ENCODE measurements around the gene HES2. TPM values are rescaled to one million over a fixed set of nuclear protein-coding genes. Genes with fewer than 3 reads are reported as not detected.

Gene HES2
- total RNA-seq, 1 donor from 2014 or later = 0.26 TPM

Other genes with a start within 250 kb of the HES2 start
- 0.59 and 0.63 TPM in 2 replicates for gene CHD5, start 239.6 kb downstream of the HES2 start, total RNA-seq
- gene RPL22, start 220.3 kb downstream of the HES2 start, total RNA-seq = 437 and 463 TPM in 2 replicates
- 53.2 and 54.7 TPM in 2 replicates for gene RNF207, start 213.8 kb downstream of the HES2 start, total RNA-seq
- gene ICMT, start 184.0 kb downstream of the HES2 start, total RNA-seq = 67.6 and 69.4 TPM in 2 replicates
- not detected in 2 replicates for gene HES3, start 175.7 kb downstream of the HES2 start, total RNA-seq
- 1.3 and 1.7 TPM in 2 replicates for gene GPR153, start 158.8 kb downstream of the HES2 start, total RNA-seq
- 133 and 136 TPM in 2 replicates for gene ACOT7, start 26.2 kb downstream of the HES2 start, total RNA-seq
- 0.49 and 1.3 TPM in 2 replicates for gene ESPN, start 4.9 kb upstream of the HES2 start, total RNA-seq
- gene TNFRSF25, start 46.3 kb upstream of the HES2 start, total RNA-seq = 139 and 146 TPM in 2 replicates
- 1.3 and 1.9 TPM in 2 replicates for gene PLEKHG5, start 71.7 kb upstream of the HES2 start, total RNA-seq
- gene NOL9, start 134.6 kb upstream of the HES2 start, total RNA-seq = 54.7 and 59.2 TPM in 2 replicates
- gene TAS1R1, start 135.4 kb upstream of the HES2 start, total RNA-seq = not detected in 2 replicates
- gene ZBTB48, start 160.1 kb upstream of the HES2 start, total RNA-seq = 32.9 and 37.8 TPM in 2 replicates
- gene KLHL21, start 182.9 kb upstream of the HES2 start, total RNA-seq = 26.1 and 26.8 TPM in 2 replicates
- gene PHF13, start 193.8 kb upstream of the HES2 start, total RNA-seq = 19.1 and 20.1 TPM in 2 replicates
- 19.5 and 24.6 TPM in 2 replicates for gene THAP3, start 204.9 kb upstream of the HES2 start, total RNA-seq